Cerebellar cortex (tissue), 1 donor: Measurements from ENCODE around the gene CSNK2B.
A peak's percentile ranks its signal among the peaks of the same experiment; 100 is the strongest.

ENCODE experiments used
- DNase-seq: peaks from one replicate; pipeline ENCODE4 v3.0.0-alpha.2; 2015; ENCODE audit warnings: low spot score

The CSNK2B gene

DNA sequence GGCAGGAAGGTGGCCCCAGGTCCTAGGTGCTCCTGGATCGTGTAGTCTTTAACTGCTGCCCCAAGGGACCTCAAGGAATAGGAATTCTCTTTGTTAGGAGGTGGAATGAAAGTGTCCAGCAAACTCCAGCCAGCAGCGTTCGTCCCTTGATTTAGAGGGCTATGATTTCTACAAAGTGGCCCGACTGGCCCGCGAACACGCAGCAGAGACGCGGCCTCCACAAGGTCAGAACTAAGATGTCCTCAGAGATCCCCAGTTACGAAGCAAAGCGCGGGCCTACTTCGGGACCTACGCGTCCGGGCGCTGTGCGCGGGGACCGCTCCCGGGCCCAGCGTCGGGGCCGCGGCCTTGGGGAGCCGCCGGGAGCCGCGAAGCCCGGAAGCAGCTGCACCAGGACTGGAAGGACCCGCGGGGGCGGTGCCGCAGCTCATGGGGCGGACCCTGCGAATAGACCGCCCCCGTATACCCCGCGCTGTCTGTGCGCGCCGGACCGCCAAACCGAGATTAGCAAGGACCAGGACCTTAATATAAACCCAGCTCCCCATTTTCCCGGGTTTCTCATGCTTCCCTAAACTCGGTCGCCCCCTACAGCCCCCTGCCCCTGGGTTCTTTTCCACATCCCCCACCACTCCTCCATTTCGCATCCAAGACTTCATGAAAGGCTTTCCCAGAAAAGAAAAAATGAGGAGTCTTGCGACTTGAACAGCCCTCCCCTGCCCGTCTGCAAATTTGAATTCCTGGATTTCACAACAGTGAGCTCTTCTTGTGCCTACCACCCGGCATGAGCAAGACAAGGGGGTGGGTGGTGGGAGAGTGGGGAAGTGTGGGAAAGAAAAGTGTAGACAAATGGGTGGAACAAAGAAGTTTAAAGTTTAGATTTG lies 5.3 kb upstream of the CSNK2B start, which contains the start of gene C6orf47:
Gene C6orf47, minus strand, starts transcription at position 398 of the 881 bp plus-strand sequence. CDS start 831 bp downstream, outside the sequence.
- peak; percentile 83 for DNase-seq

DNA sequence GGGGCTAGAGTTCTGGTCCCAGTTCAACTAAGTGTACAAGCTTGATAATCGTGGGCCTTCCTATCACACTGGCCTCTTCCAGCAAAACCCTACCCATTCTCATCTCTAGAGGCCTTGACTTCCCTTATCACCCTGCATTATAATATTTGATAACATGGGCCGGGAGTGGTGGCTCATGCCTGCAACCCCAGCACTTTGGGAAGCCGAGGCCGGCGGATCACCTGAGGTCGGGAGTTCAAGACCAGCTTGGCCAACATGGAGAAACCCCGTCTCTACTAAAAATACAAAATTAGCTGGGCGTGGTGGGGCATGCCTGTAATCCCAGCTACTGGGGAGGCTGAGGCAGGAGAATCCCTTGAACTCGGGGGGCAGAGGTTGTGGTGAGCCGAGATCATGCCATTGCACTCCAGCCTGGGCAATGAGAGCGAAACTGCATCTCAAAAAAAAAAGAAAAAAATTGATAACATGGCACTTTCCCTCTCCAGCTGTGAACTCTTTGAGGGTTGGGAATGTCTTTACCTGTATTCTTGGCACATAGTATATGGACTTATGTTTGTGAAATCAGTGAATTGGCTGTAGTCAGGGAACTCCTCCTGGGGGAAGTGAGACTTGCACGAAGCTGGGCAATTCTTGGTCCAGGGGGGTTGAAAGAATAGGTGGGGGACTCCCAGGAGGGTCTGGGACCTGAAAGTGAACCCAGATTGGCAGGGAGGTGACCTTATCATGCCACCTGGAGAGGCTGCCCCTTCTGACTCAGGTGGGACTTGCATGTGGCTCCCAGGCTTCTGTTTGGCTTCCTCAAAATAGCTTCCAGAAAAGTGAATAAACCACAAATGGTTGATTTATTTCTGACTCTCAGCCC lies 4.4 kb upstream of the CSNK2B start:
- DNase-seq, result no peak

DNA sequence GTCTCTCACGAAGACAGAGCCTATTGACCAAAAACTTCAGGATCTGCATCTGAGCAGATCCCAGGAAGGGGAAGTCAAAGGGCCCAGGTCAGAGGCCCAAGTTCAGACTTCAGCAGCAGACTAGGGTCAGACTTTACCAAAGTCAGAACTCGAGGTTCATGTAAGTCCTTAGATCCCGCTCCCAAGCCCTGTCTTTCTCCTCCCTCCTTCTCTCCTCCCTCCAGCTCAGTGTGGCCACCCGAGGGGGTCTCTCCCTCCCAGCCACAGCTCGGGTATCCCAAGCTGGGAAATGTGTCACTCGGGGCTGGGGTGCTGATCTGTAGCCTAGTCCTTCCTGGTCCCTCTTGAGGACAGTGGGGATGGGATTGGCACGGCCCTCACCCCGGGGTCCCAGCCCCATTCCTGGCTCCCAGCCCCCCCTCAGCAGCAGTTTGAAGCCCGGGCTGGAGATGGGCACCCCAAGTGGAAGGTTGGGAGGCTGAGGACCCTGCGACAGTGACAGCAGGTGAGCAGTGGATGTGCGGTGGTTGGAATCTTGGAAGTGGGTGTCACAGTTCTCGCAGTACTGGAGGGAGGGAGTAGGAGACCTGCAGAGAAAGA lies 3.7 kb upstream of the CSNK2B start:
- DNase-seq, result no peak

DNA sequence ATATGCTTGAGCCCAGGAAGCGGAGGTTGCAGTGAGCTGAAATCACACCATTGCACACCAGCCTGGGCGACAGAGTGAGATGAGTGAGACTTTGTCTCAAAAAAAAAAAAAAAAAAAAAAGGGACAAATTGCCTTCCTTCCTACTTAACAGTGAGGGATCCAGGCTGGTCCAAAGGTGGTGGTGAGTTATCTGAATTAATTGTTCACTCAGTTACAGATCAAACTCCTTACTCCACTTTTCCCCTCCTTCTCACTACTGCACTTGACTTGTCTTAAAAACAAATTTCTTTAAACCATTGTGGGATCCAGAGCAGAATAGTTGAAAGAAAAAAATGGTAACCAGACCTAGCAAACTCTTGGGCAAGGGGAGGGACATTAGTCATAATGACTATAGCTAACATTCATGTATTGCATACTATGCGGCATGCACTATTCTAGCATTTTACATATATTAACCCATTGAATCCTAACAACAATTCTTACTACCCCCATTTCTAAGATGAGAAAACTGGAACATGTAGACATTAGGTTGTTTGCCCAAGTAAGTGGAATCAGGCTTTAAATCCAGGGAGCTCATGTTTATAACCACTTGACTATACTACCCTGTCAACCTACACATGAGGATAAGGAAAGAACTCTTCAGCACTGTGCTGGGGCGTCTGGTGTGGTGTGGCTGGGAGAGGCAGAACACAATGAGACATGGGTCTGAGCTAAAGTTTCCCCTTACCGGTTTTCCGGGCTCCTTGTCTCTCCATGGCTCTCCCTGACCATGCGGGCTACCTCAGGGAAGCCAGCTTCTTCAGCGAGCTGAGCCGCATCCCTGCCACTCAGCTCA lies 2.5 kb upstream of the CSNK2B start:
- no peak for DNase-seq

DNA sequence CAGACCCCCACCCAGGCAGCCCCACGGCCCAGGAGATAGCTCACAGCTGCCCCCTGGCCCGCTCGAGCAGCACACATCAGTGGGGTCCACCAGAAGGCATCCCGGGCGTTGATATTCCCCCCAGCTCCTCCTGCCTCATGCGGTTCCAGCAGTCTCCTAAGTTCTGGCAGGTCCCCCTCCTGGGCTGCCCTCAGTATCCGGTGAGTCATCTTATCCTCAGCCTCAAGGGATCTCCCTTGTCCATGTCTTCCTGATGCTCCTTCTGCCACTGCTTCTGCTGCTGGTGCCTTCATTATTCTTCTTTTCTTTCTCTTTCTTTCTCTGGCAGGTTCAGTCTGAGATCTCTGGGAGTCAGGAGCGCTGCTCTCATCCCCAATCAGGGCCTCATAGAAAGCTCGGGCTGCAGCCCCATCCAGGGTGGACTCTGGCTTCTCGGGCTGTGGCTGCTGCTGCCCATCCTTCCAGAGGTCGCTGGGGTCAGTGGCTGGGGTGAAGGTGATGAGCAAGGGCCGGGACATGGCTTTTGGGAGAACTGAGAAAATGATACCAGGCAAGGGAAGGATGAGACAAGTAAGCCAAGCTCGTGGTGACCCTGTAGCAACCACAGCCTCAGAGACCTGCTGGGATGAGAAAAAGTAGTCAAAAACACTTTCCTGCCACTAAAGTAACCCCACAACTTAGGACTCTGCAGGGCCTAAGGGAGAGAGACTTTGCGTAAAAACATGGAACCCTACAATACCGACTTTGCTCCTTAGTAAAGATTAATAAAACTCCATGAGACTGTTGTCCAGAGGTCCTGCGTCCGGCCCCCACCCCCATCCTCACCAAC lies 1.7 kb upstream of the CSNK2B start:
- no peak for DNase-seq

DNA sequence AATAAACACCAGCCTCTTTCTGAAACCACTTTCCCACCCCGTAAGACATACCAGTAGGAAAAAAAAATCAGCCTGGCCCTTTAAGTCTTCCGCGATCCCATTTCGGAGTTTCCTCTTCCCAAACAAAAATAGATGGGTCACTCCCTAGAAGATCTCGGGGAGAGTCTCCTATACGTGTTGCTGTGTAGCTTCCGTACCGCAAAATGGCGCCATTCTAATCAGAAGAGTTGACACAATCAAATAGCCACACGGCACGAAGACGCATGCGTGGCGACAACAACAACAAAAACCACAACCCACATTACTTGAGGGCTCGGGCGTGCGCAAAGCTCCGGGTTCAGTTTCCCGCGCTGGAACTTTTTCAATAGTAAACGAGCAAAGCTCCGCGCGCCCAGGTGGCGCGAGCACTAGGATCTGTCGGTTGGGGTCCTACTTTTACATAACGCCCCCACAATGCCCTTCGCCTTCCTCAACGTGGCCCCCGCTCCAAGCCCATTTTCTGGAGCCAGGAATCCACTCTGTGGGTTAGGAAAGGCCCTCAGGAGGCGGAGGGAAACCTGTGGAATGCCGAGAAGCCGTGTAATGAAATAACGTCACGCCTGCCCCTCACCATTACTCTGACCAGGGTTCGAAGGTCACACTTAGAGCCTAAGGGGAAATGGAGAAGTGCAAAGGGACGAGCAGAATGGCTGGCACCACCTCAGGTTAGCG lies 935 bp upstream of the CSNK2B start, which contains the start of gene GPANK1:
Gene GPANK1, minus strand, starts transcription at position 208 of the 711 bp plus-strand sequence. CDS start 519 bp downstream, outside the sequence.
- DNase-seq, result peak; percentile 99

DNA sequence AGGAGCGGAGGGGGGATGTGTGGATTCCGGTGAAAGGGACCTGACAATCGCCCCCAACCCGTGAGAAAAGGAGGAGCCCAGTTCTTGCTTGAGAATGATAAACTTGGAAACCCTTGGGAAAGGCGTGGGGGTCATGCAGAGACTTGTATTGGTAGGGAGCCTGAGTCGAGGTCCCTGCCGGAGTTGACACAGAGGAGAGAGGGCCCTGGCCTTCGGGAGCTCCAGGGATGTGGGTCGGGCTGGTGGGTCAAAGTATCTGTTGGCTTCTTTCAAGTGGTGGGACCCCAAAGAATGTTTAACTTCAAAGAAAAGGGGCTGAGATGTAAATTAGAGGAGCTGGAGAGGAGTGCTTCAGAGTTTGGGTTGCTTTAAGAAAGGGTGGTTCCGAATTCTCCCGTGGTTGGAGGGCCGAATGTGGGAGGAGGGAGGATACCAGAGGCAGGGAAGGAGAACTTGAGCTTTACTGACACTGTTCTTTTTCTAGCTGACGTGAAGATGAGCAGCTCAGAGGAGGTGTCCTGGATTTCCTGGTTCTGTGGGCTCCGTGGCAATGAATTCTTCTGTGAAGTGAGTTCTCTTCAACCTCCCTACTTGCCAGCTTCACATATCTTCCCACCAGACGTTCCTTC lies 571 bp downstream of the CSNK2B start:
- DNase-seq, result no peak

DNA sequence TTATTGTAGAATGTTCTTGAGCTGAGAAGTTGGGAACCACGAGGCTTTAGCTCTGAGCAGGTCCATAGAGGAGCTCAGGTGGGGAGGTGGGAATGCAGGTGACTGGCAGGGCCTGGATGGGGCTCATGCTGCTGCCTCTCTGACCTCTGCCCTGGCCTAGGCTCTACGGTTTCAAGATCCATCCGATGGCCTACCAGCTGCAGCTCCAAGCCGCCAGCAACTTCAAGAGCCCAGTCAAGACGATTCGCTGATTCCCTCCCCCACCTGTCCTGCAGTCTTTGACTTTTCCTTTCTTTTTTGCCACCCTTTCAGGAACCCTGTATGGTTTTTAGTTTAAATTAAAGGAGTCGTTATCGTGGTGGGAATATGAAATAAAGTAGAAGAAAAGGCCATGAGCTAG lies 3.8 kb downstream of the CSNK2B start, which contains the start of gene LY6G5B:
Gene LY6G5B, plus strand, starts transcription at position 301 of the 400 bp plus-strand sequence. CDS start 975 bp downstream, outside the sequence.
- DNase-seq, result no peak

DNA sequence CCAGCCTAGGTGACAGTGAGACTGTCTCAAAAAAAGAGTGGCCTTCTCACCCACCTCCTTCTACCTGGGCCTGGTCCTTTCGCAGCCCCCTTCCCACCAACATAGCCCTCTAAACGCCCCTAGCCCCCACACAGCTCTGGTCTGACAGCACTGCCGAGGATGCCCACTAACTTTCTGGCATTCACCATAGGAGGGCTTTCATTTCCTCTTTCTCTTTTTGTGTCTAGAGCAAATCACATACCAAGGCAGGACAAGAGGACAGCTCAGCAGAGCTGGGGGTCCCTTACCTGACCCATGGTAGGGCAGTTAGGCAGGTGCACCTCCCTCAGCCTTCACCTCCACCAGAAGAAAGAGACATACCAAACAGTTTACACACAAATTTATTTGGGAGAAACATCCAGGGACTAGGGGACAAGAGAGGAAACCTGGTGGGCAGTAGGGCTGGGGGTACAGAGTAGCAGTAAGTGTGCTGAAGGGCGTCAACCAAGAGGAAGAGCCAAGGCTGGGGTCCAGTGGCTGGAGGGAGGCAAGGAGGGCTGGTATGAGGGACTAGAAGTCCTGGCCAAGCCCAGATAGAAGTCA lies 10.5 kb downstream of the CSNK2B start:
- DNase-seq, result no peak

DNA sequence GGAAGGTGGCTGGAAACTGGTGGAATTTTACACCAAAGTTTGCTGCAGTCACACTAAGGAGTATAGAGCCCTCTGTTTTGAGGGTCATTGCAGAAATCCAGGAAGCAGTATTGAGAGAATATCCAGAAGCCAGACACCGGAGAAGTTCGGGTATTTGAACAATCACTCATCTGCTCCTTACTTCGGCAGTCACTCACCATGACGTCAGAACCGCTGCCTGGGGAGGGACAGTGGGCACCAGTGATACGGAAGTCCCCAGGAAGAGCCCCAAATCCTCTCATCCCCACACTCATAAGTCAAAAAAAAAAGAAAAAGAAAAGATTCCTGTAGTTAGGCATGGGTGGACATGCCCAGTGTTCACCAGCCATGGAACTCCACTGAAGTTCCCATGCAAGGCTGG lies 11.0 kb downstream of the CSNK2B start:
- DNase-seq, result no peak

DNA sequence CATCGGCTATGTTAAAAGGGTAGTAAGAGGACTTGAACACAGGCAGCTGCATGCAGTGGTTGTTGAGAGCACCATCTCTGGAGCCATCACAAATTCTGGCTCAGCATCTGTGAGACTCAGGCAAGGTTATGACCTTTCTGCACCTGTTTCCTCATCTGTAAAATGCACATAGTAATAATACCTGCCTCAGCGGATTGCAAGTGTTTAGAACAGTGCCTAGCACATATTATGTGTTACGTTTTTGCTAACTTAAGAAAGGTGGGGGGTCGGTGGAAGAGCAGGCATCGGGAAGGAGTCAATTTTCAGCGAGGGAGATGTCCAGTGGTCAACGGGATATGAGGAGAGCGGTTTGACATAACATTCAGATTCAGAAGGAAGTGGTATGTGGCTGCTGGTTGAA lies 12.1 kb downstream of the CSNK2B start:
- no peak for DNase-seq

DNA sequence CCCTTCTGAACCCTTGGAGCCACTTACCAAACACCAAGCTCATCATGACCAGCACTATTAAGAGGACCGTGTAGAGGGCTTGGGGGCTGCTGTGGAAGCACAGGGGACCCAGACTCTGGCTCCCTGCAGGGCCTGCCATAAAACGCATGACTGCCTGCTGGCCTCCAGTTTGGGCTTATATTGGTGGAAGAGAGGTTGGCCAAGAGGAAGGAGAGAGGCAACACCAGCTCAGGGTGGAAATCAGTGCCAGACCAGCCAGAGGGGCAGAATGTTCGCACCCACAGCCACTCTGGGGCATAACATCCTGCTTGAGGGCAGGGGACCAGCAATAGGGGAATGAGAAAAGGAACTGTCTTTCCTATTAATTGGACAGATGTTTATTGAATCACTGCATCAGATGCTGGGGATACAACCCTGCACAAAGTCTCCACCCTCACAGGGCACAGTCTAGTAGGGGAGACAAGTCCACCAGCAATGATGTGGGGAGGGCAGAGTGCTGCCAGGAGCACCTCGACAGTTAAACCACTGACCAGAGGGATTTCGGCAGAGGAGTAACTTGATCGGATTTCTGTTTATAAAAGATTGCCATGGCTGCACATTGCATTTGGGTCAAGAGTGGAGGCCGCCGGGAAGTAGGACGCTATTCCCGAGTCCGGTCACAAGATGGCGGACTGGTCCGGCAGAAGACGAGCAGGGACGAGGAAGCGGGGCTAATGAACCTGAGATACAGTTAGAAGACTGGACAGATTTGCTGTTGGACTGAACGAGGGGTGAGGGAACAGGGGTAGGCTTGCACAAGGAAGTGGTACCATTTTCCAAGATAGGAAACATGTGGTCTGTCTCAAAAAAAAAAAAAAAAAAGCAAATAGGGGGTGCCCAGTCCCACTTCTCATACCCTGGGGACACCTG lies 14.6 kb downstream of the CSNK2B start, which contains the start of gene LY6G5C:
Gene LY6G5C, minus strand, starts transcription at position 842 of the 909 bp plus-strand sequence. Its CDS starts 694 bp downstream, at position 148.
- DNase-seq, result peak; percentile 87

DNA sequence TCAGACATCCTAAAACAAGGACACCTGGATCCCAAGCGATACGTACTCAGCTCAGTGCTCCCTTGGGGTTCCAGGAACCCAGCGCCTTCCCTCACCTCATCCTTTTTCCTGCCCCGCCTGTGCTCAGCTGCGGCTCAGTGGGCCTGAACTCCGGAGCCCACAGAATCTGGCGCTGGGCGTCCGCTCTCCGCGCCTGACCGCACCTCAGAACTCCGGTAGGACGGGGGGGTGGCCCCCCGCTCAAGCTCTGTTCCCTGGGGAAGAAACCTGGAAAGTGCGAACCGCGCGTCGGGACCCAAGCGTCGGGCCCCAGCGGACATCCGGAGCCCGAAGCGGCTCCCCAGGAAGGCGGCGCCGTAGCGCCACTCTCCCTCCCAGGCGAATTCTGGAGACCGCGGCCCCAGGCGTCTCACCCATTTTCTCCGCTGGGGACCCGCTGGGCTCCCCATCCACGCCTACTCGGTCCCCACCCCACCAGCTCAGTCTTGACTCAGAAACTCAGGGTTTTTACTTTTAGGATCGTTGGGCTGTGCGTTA lies 15.3 kb downstream of the CSNK2B start:
- DNase-seq, result no peak

DNA sequence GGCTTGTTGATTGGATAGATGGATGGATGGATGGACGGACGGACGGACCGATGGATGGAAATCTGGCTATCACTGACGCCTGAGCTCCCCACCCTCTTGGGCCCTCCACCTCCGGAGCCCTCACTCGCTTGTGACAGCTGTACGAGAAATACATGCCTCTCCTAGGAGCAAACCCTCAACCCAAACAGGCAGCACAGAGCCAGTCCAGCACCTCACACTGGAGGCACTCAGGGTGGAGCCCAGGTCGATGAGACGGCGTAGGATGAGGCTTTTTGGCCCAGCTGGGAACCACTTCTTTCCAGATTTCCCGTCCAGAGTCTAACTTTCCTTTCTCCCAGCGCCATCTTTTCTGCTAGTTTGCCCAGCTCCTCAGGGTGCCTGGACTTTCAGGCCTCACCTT lies 17.7 kb downstream of the CSNK2B start:
- DNase-seq, result no peak

DNA sequence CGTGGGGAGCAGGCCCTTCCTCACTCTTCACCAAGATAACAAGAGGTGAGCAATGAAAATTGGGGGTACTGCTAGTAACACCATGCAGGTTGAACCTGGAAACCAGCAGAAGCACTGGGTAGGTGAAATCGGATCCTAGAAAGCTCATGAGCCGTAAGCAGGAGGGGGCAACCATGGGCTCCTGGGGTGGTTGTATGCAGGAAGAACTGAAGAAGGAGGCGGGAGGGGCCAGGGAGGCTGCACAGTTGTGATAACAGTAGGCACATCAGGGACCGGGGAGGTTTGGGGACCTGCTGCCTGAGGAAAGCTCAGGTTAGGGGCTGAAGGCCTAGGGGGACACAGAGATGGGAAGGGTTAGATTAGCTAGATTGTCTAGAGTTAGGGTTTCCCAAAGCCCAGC lies 20.6 kb downstream of the CSNK2B start:
- DNase-seq, result no peak

DNA sequence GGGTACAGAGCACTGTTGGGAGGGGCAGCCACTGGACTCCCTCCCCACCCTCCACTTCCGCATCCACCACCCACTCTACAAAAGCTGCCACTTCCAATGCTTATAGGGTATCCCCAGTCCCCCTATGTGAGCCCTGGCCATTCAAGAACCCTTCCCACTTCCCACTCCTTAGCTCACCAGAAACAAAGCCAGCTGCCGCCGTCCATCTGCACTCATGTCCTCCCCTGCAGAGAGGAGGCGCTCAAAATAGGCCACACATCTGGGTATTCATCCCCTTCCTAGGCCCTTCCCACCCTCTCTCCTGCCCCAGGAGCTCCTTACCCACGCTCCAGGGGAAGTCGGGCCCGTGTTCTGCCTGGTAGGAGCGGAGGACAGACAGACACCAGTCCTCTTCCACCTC lies 21.4 kb downstream of the CSNK2B start:
- DNase-seq, result no peak
